WTC11 (cell line): ENCODE results near the gene DUSP11. TPM values are rescaled to one million over a fixed set of nuclear protein-coding genes. Genes with fewer than 3 reads are reported as not detected.

Experiments used
- AR ChIP-seq: fragments of 250-450 bp; sonication (Bioruptor Pico); IDR thresholded peaks from 2 replicates; pipeline ENCODE4 v1.9.0; 2021; ENCODE audit warnings: mild to moderate bottlenecking
- JAZF1 ChIP-seq: fragments of 250-450 bp; sonication (Bioruptor Pico); IDR thresholded peaks from 2 replicates; pipeline ENCODE4 v1.9.0; 2021; ENCODE audit warnings: moderate library complexity, mild to moderate bottlenecking, inconsistent platforms
- RORB ChIP-seq: fragments of 250-450 bp; sonication (Bioruptor Pico); IDR thresholded peaks from 2 replicates; pipeline ENCODE4 v1.9.0; 2021; ENCODE audit warnings: mild to moderate bottlenecking
- ZNF512 ChIP-seq: sonication (generic); formaldehyde crosslinking; IDR thresholded peaks from 2 replicates; pipeline ENCODE4 v1.8.1; 2022; ENCODE audit warnings: missing genetic modification reagents, borderline replicate concordance
- total RNA-seq: library from RNA; stranded (reverse); gene quantifications from 3 replicates; pipeline ENCODE4 v1.2.3, GENCODE V29; 2021

Gene DUSP11
- total RNA-seq, 1 experiment from 2014 or later: 16.8 TPM

- TF ChIP-seq AR (no peak), RORB (CRISPR knock-in tag) (no peak), ZNF512 (no peak), JAZF1 (no peak)
Observed at GRCh38 chr2:73714091-73714490, 65.8 kb downstream of the DUSP11 start (continued).

Other genes starting within 250 kb of the DUSP11 start
- gene NAT8, start 137.7 kb downstream of the DUSP11 start, total RNA-seq: not detected in 3 replicates
- gene TPRKB, start 42.8 kb downstream of the DUSP11 start, total RNA-seq: 27.3 to 30.6 TPM (median 29.8 TPM) in 3 replicates
- 0.21 to 0.39 TPM (median 0.37 TPM) in 3 replicates for gene C2orf78, start 4.1 kb upstream of the DUSP11 start, total RNA-seq
- 34.4 to 40.9 TPM (median 35.2 TPM) in 3 replicates for gene STAMBP, start 48.9 kb upstream of the DUSP11 start, total RNA-seq
- 1.4 to 2.7 TPM (median 1.8 TPM) in 3 replicates for gene ACTG2, start 112.9 kb upstream of the DUSP11 start, total RNA-seq
- gene DGUOK, start 146.8 kb upstream of the DUSP11 start, total RNA-seq: 105 to 106 TPM (median 106 TPM) in 3 replicates
- gene TET3, start 204.8 kb upstream of the DUSP11 start, total RNA-seq: 16.4 to 19.3 TPM (median 18.2 TPM) in 3 replicates